Measurements from ENCODE around the gene ERC2.
"Not testable (repeated sequence)": the region's sequence is repeated elsewhere in the genome, so short reads cannot be mapped to it uniquely, and the experiment has no call there.

ERC2 gene

GRCh38 chr3:55519019-55519418, 949.2 kb downstream of the ERC2 start:
- no peaks in the 10 kb centered on the region for H3K4me1 Mint-ChIP-seq (ENCODE audit: low read depth)
- H3K27ac Mint-ChIP-seq: no peak overlapping the region
- DNase-seq: no peak
- H3K36me3 Mint-ChIP-seq (ENCODE audit: low read depth): no peaks in the 10 kb centered on the region
- no peaks in the 10 kb centered on the region for H3K9me3 Mint-ChIP-seq
- H3K27me3 Mint-ChIP-seq: peaks cover 3% of the 10 kb centered on the region
- no peak overlapping the region for H3K4me3 Mint-ChIP-seq

GRCh38 chr3:55518451-55518850, 949.8 kb downstream of the ERC2 start:
- H3K27ac Mint-ChIP-seq: no peak overlapping the region
- H3K9me3 Mint-ChIP-seq: no peaks in the 10 kb centered on the region
- no peaks in the 10 kb centered on the region for H3K4me1 Mint-ChIP-seq (ENCODE audit: low read depth)
- H3K27me3 Mint-ChIP-seq: peaks cover 3% of the 10 kb centered on the region
- no peaks in the 10 kb centered on the region for H3K36me3 Mint-ChIP-seq (ENCODE audit: low read depth)
- no peak overlapping the region for H3K4me3 Mint-ChIP-seq
- no peak for DNase-seq

GRCh38 chr3:55516392-55517030, 951.8 kb downstream of the ERC2 start:
- Mint-ChIP-seq H3K27ac (no peak overlapping the region), H3K4me1 (ENCODE audit: low read depth) (no peaks in the 10 kb centered on the region), H3K27me3 (peaks cover 3% of the 10 kb centered on the region), H3K9me3 (no peaks in the 10 kb centered on the region), H3K4me3 (no peak overlapping the region), H3K36me3 (ENCODE audit: low read depth) (no peaks in the 10 kb centered on the region)
- DNase-seq: no peak

- Mint-ChIP-seq H3K4me1 (ENCODE audit: low read depth) (no peaks in the 10 kb centered on the region), H3K4me3 (no peak overlapping the region)
Measured at GRCh38 chr3:55515550-55516246, 952.6 kb downstream of the ERC2 start.

GRCh38 chr3:55514962-55515361, 953.3 kb downstream of the ERC2 start:
- Mint-ChIP-seq H3K36me3 (ENCODE audit: low read depth) (no peaks in the 10 kb centered on the region), H3K27me3 (peaks cover 3% of the 10 kb centered on the region), H3K27ac (no peak overlapping the region), H3K4me1 (ENCODE audit: low read depth) (no peaks in the 10 kb centered on the region), H3K4me3 (no peak overlapping the region), H3K9me3 (no peaks in the 10 kb centered on the region)
- no peak for DNase-seq

More at GRCh38 chr3:55515550-55516246, 952.6 kb downstream of the ERC2 start:
- DNase-seq: no peak
- Mint-ChIP-seq H3K27ac (no peak overlapping the region), H3K36me3 (ENCODE audit: low read depth) (no peaks in the 10 kb centered on the region), H3K9me3 (no peaks in the 10 kb centered on the region), H3K27me3 (peaks cover 3% of the 10 kb centered on the region)

- H3K27ac Mint-ChIP-seq: no peak overlapping the region
- H3K9me3 Mint-ChIP-seq: no peaks in the 10 kb centered on the region
- no peak overlapping the region for H3K4me3 Mint-ChIP-seq
- no peaks in the 10 kb centered on the region for H3K36me3 Mint-ChIP-seq (ENCODE audit: low read depth)
- DNase-seq: no peak
- peaks cover 5% of the 10 kb centered on the region for H3K27me3 Mint-ChIP-seq
- no peaks in the 10 kb centered on the region for H3K4me1 Mint-ChIP-seq (ENCODE audit: low read depth)
Measured at GRCh38 chr3:55512571-55513343, 955.5 kb downstream of the ERC2 start.

GRCh38 chr3:55511895-55512570, 956.2 kb downstream of the ERC2 start:
- DNase-seq: no peak
- H3K4me3 Mint-ChIP-seq: no peak overlapping the region
- peaks cover 5% of the 10 kb centered on the region for H3K27me3 Mint-ChIP-seq
- H3K36me3 Mint-ChIP-seq (ENCODE audit: low read depth): no peaks in the 10 kb centered on the region
- H3K4me1 Mint-ChIP-seq (ENCODE audit: low read depth): no peaks in the 10 kb centered on the region
- no peak overlapping the region for H3K27ac Mint-ChIP-seq
- H3K9me3 Mint-ChIP-seq: no peaks in the 10 kb centered on the region

GRCh38 chr3:55508335-55508734, 959.9 kb downstream of the ERC2 start:
- no peak for DNase-seq
- H3K9me3 Mint-ChIP-seq: no peaks in the 10 kb centered on the region
- peaks cover 2% of the 10 kb centered on the region for H3K27me3 Mint-ChIP-seq
- H3K27ac Mint-ChIP-seq: no peak overlapping the region
- no peaks in the 10 kb centered on the region for H3K4me1 Mint-ChIP-seq (ENCODE audit: low read depth)
- H3K36me3 Mint-ChIP-seq (ENCODE audit: low read depth): no peaks in the 10 kb centered on the region
- H3K4me3 Mint-ChIP-seq: no peak overlapping the region

- no peaks in the 10 kb centered on the region for H3K9me3 Mint-ChIP-seq
- H3K27me3 Mint-ChIP-seq: peaks cover 2% of the 10 kb centered on the region
- no peaks in the 10 kb centered on the region for H3K36me3 Mint-ChIP-seq (ENCODE audit: low read depth)
- H3K4me3 Mint-ChIP-seq: no peak overlapping the region
- no peak for DNase-seq
- no peaks in the 10 kb centered on the region for H3K4me1 Mint-ChIP-seq (ENCODE audit: low read depth)
- no peak overlapping the region for H3K27ac Mint-ChIP-seq
Measured at GRCh38 chr3:55507808-55508207, 960.5 kb downstream of the ERC2 start.

- no peak for DNase-seq
- Mint-ChIP-seq H3K27ac (no peak overlapping the region), H3K9me3 (no peaks in the 10 kb centered on the region), H3K4me1 (ENCODE audit: low read depth) (no peaks in the 10 kb centered on the region), H3K4me3 (no peak overlapping the region), H3K27me3 (peaks cover 2% of the 10 kb centered on the region), H3K36me3 (ENCODE audit: low read depth) (no peaks in the 10 kb centered on the region)
Measured at GRCh38 chr3:55505776-55506175, 962.5 kb downstream of the ERC2 start.

- H3K27ac Mint-ChIP-seq; H3K36me3 Mint-ChIP-seq (ENCODE audit: low read depth); H3K4me1 Mint-ChIP-seq (ENCODE audit: low read depth); H3K27me3 Mint-ChIP-seq; H3K9me3 Mint-ChIP-seq; H3K4me3 Mint-ChIP-seq; DNase-seq: not testable (repeated sequence)
Measured at GRCh38 chr3:55505102-55505501, 963.2 kb downstream of the ERC2 start.

GRCh38 chr3:55501905-55502304, 966.4 kb downstream of the ERC2 start:
- no peak for DNase-seq
- Mint-ChIP-seq H3K36me3 (ENCODE audit: low read depth) (no peaks in the 10 kb centered on the region), H3K4me1 (ENCODE audit: low read depth) (no peaks in the 10 kb centered on the region), H3K27ac (no peak overlapping the region), H3K27me3 (no peaks in the 10 kb centered on the region), H3K4me3 (no peak overlapping the region), H3K9me3 (no peaks in the 10 kb centered on the region)

GRCh38 chr3:55500555-55501330, 967.5 kb downstream of the ERC2 start:
- no peaks in the 10 kb centered on the region for H3K4me1 Mint-ChIP-seq (ENCODE audit: low read depth)
- H3K9me3 Mint-ChIP-seq: no peaks in the 10 kb centered on the region
- no peak overlapping the region for H3K27ac Mint-ChIP-seq
- H3K27me3 Mint-ChIP-seq: no peaks in the 10 kb centered on the region
- DNase-seq: no peak
- H3K36me3 Mint-ChIP-seq (ENCODE audit: low read depth): no peaks in the 10 kb centered on the region
- no peak overlapping the region for H3K4me3 Mint-ChIP-seq

- H3K9me3 Mint-ChIP-seq: no peaks in the 10 kb centered on the region
- no peak overlapping the region for H3K4me3 Mint-ChIP-seq
- H3K36me3 Mint-ChIP-seq (ENCODE audit: low read depth): no peaks in the 10 kb centered on the region
Measured at GRCh38 chr3:55498520-55498919, 969.7 kb downstream of the ERC2 start.

More at GRCh38 chr3:55498520-55498919, 969.7 kb downstream of the ERC2 start:
- no peaks in the 10 kb centered on the region for H3K4me1 Mint-ChIP-seq (ENCODE audit: low read depth)
- no peak overlapping the region for H3K27ac Mint-ChIP-seq
- no peaks in the 10 kb centered on the region for H3K27me3 Mint-ChIP-seq
- DNase-seq: no peak

Data from activated T-cell treated with anti-CD3 and anti-CD28 coated beads, Interleukin-2, amount 50 U/mL, for 24 hours (primary cell).